HCT116 (cell line): ENCODE measurements around the gene TBCD. TPM values are rescaled to one million over a fixed set of nuclear protein-coding genes. Genes with fewer than 3 reads are reported as not detected.

Experiments used
- ATAC-seq: fragments of 200-7000 bp; cut with Tn5 transposase; 2 replicates; pipeline ENCODE4 v1.9.1; 2020; ENCODE audit warnings: mild to moderate bottlenecking, moderate library complexity
- BruUV-seq: library from RNA; stranded (reverse); fragments of 400-500 nt; replicated peaks from 2 replicates; lab custom pipeline; 2021; lab: Mats Ljungman, UMichigan
- CTCF ChIA-PET: fragments of 300-600 bp; sonication (Branson Sonifier 250); formaldehyde crosslinking; loops from one replicate; lab custom pipeline; 2021; ENCODE audit warnings: antibody characterized with exemption; lab: Charles Lee
- POLR2A ChIA-PET: fragments of 300-600, 350-600 bp; sonication (Branson Sonifier 250); formaldehyde crosslinking; loops from one replicate; lab custom pipeline; 2021; ENCODE audit warnings: antibody characterized with exemption; lab: Charles Lee
- RAD21 ChIA-PET, 2 experiments: fragments of 300-600 bp; sonication (Branson Sonifier 250); formaldehyde crosslinking; loops; one replicate each; lab custom pipeline; 2023; ENCODE audit warnings: low total read pairs in 2 of 2; ENCODE audit not compliant: uncharacterized antibody in 2 of 2, unreplicated experiment in 2 of 2, low non-redundant PET in 1 of 2; lab: Charles Lee
- DNase-seq: peaks from one replicate; pipeline ENCODE4 v3.0.0-alpha.2; 2010; ENCODE audit warnings: low read depth, low spot score
- H2AFZ ChIP-seq: fragments of 200-600 bp; shearing (Covaris generic), sonication (generic); 2 replicates; pipeline ENCODE4 v1.6.1; 2017; ENCODE audit warnings: low read depth, mixed run types, mixed read lengths, antibody characterized with exemption, low read length; ENCODE audit not compliant: poor library complexity, severe bottlenecking
- H3K27ac ChIP-seq: 2 replicates; pipeline ENCODE4 v1.5.1; 2012; ENCODE audit warnings: low read depth, low read length
- H3K27me3 ChIP-seq: fragments of 200-600 bp; sonication (generic); 2 replicates; pipeline ENCODE4 v1.6.1; 2016; ENCODE audit warnings: mixed run types, low read length, mixed read lengths; ENCODE audit not compliant: insufficient read depth
- H3K36me3 ChIP-seq, 2 experiments: fragments of 200-500 bp in 1 of 2; fragments of 200-600 bp in 1 of 2; sonication (Bioruptor generic) in 1 of 2; sonication (generic) in 1 of 2; 2 replicates each; pipeline versions ENCODE4 v1.5.1 to v1.6.1; 2014 to 2016; ENCODE audit warnings: low read length in 2 of 2, inconsistent platforms in 1 of 2, mixed read lengths in 1 of 2, mixed run types in 1 of 2; ENCODE audit not compliant: insufficient read depth in 2 of 2, control insufficient read depth in 1 of 2
- H3K4me1 ChIP-seq, 2 experiments: fragments of 200-600 bp in 1 of 2; sonication (generic) in 1 of 2; 2 replicates each; pipeline versions ENCODE4 v1.5.1 to v1.6.1; 2012 to 2017; ENCODE audit warnings: low read length in 2 of 2, inconsistent platforms in 1 of 2, mild to moderate bottlenecking in 1 of 2, mixed read lengths in 1 of 2, mixed run types in 1 of 2, moderate library complexity in 1 of 2; ENCODE audit not compliant: insufficient read depth in 2 of 2, control insufficient read depth in 1 of 2
- H3K4me2 ChIP-seq: fragments of 200-600 bp; sonication (generic); 2 replicates; pipeline ENCODE4 v1.6.1; 2017; ENCODE audit warnings: mixed run types, low read length, mixed read lengths
- H3K4me3 ChIP-seq, 2 experiments: fragments of 200-600 bp in 1 of 2; sonication (generic) in 1 of 2; replicated peaks in 1 of 2; 2 replicates each; pipeline ENCODE4 v1.5.1; 2011 to 2016; ENCODE audit warnings: low read length in 2 of 2, control low read depth in 1 of 2, low read depth in 1 of 2, mild to moderate bottlenecking in 1 of 2, mixed read lengths in 1 of 2, mixed run types in 1 of 2
- H3K79me2 ChIP-seq: fragments of 200-600 bp; sonication (generic); 2 replicates; pipeline ENCODE4 v1.6.1; 2017; ENCODE audit warnings: mild to moderate bottlenecking, mixed run types, low read length, moderate library complexity, mixed read lengths; ENCODE audit not compliant: insufficient read depth
- H3K9ac ChIP-seq: fragments of 200-600 bp; sonication (generic); 2 replicates; pipeline ENCODE4 v1.6.1; 2016; ENCODE audit warnings: low read length, mixed read lengths
- H3K9me2 ChIP-seq: fragments of 200-600 bp; sonication (generic), shearing (Covaris generic); 2 replicates; pipeline ENCODE4 v1.6.1; 2017; ENCODE audit warnings: mixed run types, mild to moderate bottlenecking, moderate library complexity; ENCODE audit not compliant: insufficient read depth
- H3K9me3 ChIP-seq, 2 experiments: fragments of 200-500 bp in 1 of 2; fragments of 200-600 bp in 1 of 2; sonication (Bioruptor generic) in 1 of 2; sonication (generic) in 1 of 2; 2 replicates each; pipeline ENCODE4 v1.6.1; 2014 to 2017; ENCODE audit warnings: low read length in 2 of 2, mixed read lengths in 2 of 2, inconsistent platforms in 1 of 2, low read depth in 1 of 2, mild to moderate bottlenecking in 1 of 2, mixed run types in 1 of 2, moderate library complexity in 1 of 2; ENCODE audit not compliant: control insufficient read depth in 1 of 2, insufficient read depth in 1 of 2
- H4K20me1 ChIP-seq: fragments of 200-600 bp; sonication (generic), shearing (Covaris generic); 2 replicates; pipeline ENCODE4 v1.6.1; 2017; ENCODE audit warnings: mixed run types, mild to moderate bottlenecking, moderate library complexity; ENCODE audit not compliant: insufficient read depth
- CEBPB ChIP-seq: IDR thresholded peaks from 2 replicates; pipeline ENCODE4 v1.6.1; 2012; ENCODE audit warnings: low read depth
- EGR1 ChIP-seq: IDR thresholded peaks from 2 replicates; pipeline ENCODE4 v1.6.1; 2012; ENCODE audit warnings: low read depth
- ELF1 ChIP-seq: IDR thresholded peaks from 2 replicates; pipeline ENCODE4 v1.6.1; 2012; ENCODE audit warnings: low read depth, borderline replicate concordance
- EZH2 ChIP-seq: fragments of 200-600 bp; sonication (generic); IDR thresholded peaks from 2 replicates; pipeline ENCODE4 v1.6.1; 2017; ENCODE audit warnings: antibody characterized with exemption, mixed run types
- EZH2phosphoT487 ChIP-seq: fragments of 200-600 bp; IDR thresholded peaks from 2 replicates; pipeline ENCODE4 v1.6.1; 2018; ENCODE audit warnings: antibody characterized with exemption, borderline replicate concordance
- FOSL1 ChIP-seq: IDR thresholded peaks from 2 replicates; pipeline ENCODE4 v1.6.1; 2012; ENCODE audit warnings: low read depth
- JUND ChIP-seq: IDR thresholded peaks from 2 replicates; pipeline ENCODE4 v1.6.1; 2012
- POLR2A ChIP-seq: IDR thresholded peaks from 2 replicates; pipeline ENCODE4 v1.7.0; 2011; ENCODE audit warnings: borderline replicate concordance; ENCODE audit not compliant: insufficient read depth, insufficient read length; ENCODE audit errors: extremely low read depth
- RAD21 ChIP-seq: IDR thresholded peaks from 2 replicates; pipeline ENCODE4 v1.6.1; 2012; ENCODE audit warnings: low read depth, mild to moderate bottlenecking
- SIN3A ChIP-seq: IDR thresholded peaks from 2 replicates; pipeline ENCODE4 v1.6.1; 2012; ENCODE audit warnings: low read depth
- SP1 ChIP-seq: IDR thresholded peaks from 2 replicates; pipeline ENCODE4 v1.6.1; 2012; ENCODE audit warnings: low read depth
- SRF ChIP-seq: IDR thresholded peaks from 2 replicates; pipeline ENCODE4 v1.6.1; 2012; ENCODE audit warnings: low read depth
- ZBTB33 ChIP-seq: IDR thresholded peaks from 2 replicates; pipeline ENCODE4 v1.6.1; 2011; ENCODE audit warnings: mild to moderate bottlenecking, low read length, moderate library complexity; ENCODE audit not compliant: insufficient replicate concordance; ENCODE audit errors: extremely low read depth
- ZNF274 ChIP-seq: fragments of 200-500 bp; sonication (Bioruptor generic); IDR thresholded peaks from 2 replicates; pipeline ENCODE4 v1.6.1; 2014; ENCODE audit warnings: mild to moderate bottlenecking, low read depth, low read length, inconsistent platforms
- intact Hi-C: fragments of 100-400 bp; cut with micrococcal nuclease; formaldehyde crosslinking; loops from 2 replicates; pipeline ENCODE4 v1.10.0; 2022
- total RNA-seq: library from RNA; stranded (reverse); gene quantifications from one replicate; pipeline ENCODE4 v1.2.1, GENCODE V29; 2021; ENCODE audit not compliant: unreplicated experiment

Gene TBCD
- total RNA-seq, 1 experiment from 2014 or later = 152 TPM

- H3K4me2 ChIP-seq = no peak overlapping the region
- ChIA-PET POLR2A (no interaction called here), RAD21 (no interaction called here), CTCF (no interaction called here)
- peaks cover 0 to 15% of the 10 kb centered on the region in 2 experiments; a peak in 1 of 4 replicates for H3K36me3 ChIP-seq
- no peak overlapping the region for H2AFZ ChIP-seq
- peaks cover 27 to 39% of the 10 kb centered on the region in 2 experiments for H3K4me1 ChIP-seq
- H3K9ac ChIP-seq = no peak overlapping the region
- no TSS peak for BruUV-seq
- H3K27ac ChIP-seq = no peak overlapping the region; the same call in 1 of the 2 replicates
- TF ChIP-seq ELF1 (no peak), EZH2phosphoT487 (no peak), SRF (no peak), EZH2 (no peak), JUND (no peak), POLR2A (no peak), SIN3A (no peak), ZNF274 (no peak), FOSL1 (no peak), SP1 (no peak), EGR1 (no peak), RAD21 (no peak), ZBTB33 (no peak), CEBPB (no peak)
- peaks cover 4% of the 10 kb centered on the region; the same call in 1 of the 2 replicates for H4K20me1 ChIP-seq
- no peaks in the 10 kb centered on the region for H3K27me3 ChIP-seq
- ATAC-seq (no peak), DNase-seq (no peak)
- H3K4me3 ChIP-seq = no peak overlapping the region
- H3K79me2 ChIP-seq = peaks cover 24% of the 10 kb centered on the region
- no peaks in the 10 kb centered on the region for H3K9me3 ChIP-seq
- no peaks in the 10 kb centered on the region for H3K9me2 ChIP-seq
- intact Hi-C loops = no loop called here
Observed at GRCh38 chr17:82867763-82868325, 116.0 kb downstream of the TBCD start.
